NK-92 (cell line): ENCODE results near the gene CSNK2A1.
"Not testable (repeated sequence)": the region's sequence is repeated elsewhere in the genome, so short reads cannot be mapped to it uniquely, and the experiment has no call there.

Experiments used
- DNase-seq: peaks from one replicate; lab custom pipeline; 2025; ENCODE audit not compliant: unreplicated experiment; lab: John Stamatoyannopoulos, UW

The CSNK2A1 gene

DNA sequence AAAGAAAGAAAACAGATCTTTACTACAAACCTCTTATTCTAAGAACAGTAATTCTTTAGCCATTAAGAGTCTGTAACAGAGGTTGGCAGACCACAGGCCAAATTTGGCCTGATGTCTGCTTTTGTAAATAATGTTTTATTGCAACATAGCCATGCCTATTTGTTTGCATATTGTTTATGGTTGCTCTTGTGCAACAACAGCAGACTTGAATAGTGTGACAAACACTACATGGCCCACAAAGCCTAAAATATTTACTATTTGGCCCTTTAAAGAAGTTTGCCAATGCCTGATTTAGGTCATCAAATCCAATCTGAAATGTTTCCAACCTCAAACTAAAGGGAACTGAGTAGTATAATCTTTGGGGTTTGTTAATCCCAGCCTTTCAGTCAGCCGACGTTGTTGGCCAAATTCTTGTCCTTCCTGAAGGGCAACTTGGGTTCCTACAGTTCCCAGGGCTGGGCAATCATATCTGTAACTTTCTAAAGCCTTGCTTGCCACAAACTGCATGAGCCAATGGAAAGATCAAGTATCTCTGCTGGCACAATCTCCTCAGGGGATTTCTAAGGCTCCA is 47.4 kb downstream of the CSNK2A1 start:
- no peak for DNase-seq

DNA sequence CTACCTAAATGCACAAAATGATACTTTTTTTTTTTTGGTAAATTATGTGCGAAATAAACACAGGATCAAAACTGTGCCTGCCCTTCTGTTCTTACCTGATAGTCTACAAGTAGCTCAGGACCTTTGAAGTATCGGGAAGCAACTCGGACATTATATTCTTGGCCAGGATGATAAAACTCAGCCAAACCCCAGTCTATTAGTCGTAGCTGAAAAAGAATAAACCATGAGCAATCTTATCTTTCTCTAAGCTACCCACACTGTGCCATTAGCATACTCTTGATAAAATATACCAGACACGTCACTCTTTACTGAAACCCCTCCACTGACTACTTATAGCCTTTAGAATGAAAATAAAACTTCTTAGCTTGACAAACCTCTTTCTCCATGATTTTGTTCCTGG is 51.4 kb downstream of the CSNK2A1 start:
- DNase-seq, result no peak

GRCh38 chr20:487655-488054 is 55.9 kb downstream of the CSNK2A1 start:
- no peak for DNase-seq

GRCh38 chr20:483815-484644 is 59.6 kb downstream of the CSNK2A1 start:
- DNase-seq, result no peak

DNA sequence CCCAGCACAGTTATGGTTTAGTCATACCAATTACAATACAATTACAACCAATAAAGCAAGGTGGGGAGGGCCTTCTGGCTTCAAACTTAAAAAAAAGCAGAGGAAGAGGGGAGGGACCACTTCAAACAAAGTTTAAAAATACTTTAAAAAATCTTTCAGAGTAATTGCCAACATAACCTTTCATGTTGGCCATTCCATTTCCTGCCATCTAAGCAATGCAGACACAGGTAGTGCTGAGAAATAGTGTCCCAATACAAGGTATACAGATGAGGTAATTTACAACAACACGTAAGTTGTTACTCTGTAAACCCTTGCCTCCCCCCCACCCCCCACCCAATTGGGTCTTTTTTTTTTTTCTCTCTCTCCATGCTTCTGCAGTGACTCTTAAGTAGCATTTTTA is 62.4 kb downstream of the CSNK2A1 start:
- DNase-seq, result no peak

- no peak for DNase-seq
These were observed 63.5 kb downstream of the CSNK2A1 start for GRCh38 chr20:480044-480443.

GRCh38 chr20:479487-479886 is 64.1 kb downstream of the CSNK2A1 start:
- no peak for DNase-seq

DNA sequence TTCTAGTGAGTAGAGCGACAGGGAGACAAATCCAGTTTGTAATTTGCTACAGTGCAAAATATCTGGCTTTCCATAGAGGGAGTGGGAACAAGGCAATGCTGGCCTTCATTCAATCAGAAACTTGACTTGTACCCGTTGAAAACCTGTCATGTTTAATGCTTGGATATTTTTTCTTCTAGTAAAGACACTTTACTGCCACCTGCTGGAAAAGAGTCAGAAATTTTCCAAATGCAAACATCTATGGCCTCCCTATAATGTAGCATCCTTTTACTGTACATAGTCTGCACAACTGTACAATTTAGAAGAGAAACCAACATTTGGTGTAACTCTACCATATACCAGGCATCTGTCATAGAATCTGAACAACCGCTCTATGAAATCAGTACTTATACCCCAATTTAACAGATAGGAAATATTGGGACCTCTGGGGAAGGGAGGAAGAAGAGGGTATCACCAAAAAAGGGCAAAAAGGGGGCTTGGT is 64.6 kb downstream of the CSNK2A1 start:
- DNase-seq, result no peak

GRCh38 chr20:478010-478948 is 65.3 kb downstream of the CSNK2A1 start:
- no peak for DNase-seq

- not testable (repeated sequence) for DNase-seq
These were observed 66.9 kb downstream of the CSNK2A1 start for GRCh38 chr20:476561-477249.

GRCh38 chr20:475463-476357 is 67.9 kb downstream of the CSNK2A1 start:
- no peak for DNase-seq

DNA sequence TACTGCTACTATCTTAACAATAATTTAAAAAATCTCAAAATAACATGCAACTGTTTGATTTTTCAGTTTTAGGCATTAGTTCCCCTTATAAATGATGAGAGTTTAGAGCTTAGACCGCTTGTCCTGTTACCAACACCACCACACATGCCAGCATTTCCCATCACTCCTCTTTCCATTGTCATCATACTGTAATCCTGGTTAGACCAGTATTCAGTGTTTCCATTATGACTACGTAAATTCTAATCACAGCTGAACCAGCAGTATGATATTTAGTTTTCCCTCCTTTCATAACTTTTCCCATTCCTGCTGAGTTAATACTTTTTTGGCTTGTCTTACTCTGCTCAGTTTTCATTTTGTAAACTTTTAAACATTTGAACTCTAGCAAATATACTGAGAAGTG is 69.0 kb downstream of the CSNK2A1 start:
- DNase-seq, result no peak

- DNase-seq, result no peak
These were observed 70.7 kb downstream of the CSNK2A1 start for GRCh38 chr20:472889-473292.

GRCh38 chr20:472137-472846 is 71.3 kb downstream of the CSNK2A1 start:
- no peak for DNase-seq

DNA sequence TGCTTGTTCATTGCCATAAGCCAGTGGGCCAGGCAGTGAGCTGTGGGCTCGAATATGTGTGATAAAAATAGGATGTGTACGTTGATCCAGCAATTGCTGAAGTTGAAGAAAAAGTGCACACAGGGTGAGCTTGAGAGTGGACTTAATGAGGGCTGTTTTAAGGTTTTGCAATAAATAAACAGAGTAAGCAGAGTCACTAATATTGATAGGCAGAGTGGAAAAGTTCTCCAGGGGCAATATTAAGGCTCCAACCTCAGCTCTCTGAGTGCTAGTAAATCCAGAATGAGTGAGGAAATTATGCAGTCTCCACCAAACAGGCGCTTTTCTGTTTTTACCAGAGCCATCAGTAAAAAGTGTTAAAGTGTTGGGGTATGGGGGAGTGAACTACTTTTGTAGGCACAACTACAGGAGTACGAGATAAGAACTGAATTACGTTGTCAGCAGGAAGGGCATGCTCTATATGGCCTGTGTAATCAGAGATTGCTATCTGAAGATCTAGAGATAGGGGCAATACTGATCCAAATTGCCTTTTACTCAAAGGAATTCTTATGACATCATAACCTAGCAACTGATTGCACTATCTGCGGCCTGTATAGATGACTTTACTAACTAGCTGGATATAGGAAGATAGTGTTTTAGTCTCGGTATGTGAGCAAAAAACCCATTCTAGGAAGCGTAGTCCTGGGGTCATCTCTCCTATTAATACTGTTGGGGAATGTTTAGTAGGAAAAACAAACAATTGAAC is 73.7 kb downstream of the CSNK2A1 start:
- no peak for DNase-seq

GRCh38 chr20:467755-468154 is 75.8 kb downstream of the CSNK2A1 start:
- DNase-seq, result no peak

GRCh38 chr20:462199-462991 is 81.2 kb downstream of the CSNK2A1 start, which contains the start of gene TBC1D20:
Gene TBC1D20, minus strand, starts transcription at chr20:462533. Its CDS starts 128 bp downstream, at chr20:462405.
- DNase-seq, result peak; percentile 23
